GM18868 (cell line): ENCODE results near the gene TRIM62.

ENCODE experiments used
- ATAC-seq: cut with Tn5 transposase; IDR thresholded peaks from one replicate; pipeline ENCODE4 v1.9.1; 2021; ENCODE audit warnings: mild to moderate bottlenecking, moderate library complexity; ENCODE audit not compliant: unreplicated experiment

TRIM62 gene

DNA sequence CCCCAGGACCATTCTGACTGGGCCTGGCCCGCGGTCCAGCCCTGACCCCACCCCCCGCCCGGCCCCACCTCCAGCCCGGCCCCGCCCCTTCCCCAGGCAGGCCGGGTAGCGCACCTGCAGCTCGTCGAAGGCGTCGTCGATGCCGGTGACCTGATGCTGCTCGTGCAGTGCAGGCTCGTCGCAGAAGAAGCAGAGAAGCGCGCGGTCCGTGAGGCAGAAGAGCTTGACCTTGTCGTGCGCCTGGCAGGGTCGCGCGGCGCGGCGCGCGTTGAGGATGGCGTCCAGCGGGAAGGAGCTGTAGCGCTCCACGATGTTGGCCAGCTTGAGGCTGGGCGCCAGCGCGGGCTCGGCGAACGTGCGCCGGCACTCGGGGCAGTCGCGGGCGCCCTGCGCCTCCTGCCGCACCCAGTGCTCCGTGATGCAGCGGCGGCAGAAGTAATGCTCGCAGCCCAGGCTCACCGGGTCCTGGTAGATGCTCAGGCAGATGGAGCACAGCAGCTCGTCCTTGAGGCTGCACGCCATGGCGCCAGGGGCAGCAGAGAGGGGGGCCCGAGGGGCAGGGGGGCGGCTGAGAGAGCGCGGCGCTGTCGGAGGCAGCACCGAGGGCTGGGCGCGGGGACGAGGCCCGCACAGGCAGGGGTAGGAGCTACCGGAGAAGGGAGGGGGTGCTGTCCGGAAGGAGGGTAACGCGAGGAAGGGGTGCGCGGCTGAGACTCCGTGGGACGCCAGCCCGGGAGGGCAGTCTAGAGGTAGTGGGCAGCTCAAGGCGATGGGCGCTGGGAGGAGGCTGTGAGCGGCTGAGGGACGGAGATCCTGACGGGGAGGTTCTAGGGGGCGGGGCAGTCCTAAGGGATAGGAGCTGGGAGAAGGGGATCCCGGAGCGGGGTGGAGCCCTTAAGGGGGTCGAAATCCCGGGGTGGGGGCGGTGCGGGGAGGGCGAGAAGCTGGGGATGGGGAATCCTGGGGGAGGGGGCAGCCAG is 642 bp downstream of the TRIM62 start:
- ATAC-seq, result peak; percentile 63

DNA sequence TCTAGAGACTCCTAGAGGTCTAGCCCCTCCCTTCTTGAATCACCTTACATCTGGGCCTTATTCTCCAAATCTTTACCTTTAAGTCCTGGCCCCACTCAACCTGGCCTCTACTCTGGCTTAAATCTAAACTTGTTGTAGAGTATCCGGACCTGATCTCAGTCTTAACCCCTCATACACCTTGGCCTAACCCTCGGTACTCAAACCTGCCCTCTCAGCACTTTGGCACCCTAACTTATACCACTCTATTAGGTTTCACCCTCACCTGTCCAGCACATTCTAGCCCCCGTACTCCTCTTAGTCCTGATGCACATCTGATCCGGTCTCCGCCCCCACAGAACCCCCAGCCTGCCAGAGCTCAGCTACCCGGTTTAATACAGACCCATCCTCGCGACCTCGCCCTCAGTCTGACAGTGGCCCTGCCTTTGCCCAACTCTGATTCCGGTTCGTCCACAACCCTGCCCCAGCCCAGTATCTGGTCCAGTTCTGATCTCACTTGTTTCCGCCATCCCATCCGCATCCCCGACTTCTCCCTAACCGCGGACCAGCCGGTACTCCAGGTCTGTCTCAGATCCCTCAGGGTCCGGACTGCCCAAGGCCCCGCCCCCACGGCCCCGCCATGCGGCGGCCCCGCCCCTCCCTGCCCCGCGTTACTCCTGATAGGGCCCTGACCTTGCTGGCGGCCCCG is 1.5 kb downstream of the TRIM62 start:
- no peak for ATAC-seq

DNA sequence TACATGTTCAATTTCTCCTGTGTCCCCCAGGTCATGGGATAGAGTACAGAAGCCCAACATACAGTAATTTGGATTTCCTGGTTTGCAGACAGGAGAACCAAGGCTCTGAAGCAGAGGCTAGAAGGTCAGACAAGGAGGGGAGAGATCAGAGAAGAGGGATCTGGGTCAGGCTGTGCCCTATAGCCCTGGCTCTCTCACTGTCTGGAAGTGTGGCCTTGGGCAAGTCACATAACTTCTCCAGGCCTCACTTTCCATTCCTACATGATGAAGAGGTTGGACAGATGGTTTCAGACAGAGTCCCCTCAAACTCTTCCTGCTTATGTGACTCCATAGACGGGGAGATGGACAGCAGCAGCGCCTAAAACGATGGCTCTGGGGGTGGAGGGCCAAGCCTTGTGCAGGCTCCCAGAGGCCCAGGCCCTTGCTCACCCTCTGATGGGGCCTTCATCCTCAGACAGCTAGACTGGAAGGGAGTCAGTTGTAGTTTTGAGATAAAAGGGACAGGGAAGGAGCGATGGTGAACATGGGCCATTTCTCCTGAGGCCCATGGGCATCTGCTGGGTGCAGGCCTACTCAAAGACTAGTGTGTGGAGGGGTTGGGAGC is 2.9 kb downstream of the TRIM62 start:
- ATAC-seq, result no peak

DNA sequence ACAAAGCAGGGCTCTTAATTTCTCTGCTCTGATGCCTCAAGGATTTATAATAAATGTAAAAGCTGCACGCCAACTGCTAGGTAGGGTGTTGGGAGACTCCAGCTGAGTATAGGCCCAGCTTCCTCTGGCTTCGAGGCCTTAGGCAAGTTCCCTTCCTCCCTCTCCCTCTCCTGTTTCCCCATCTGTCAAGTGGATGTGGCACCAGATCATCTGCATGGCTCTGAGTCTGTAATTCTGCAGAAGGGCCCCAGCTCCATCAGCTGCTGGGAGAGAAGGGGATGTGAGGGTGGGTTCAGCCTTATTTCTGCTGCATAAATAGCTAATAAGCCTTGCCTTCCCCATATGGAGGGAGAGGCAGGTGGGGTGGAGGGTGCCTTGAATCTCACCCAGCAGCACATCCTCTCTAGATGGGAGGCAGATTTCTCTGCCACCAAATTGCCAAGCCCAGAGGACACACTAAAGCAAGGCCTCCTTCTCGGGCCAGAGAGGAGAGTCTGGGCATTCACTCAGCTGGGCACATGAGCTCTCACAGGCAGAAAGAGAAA is 3.8 kb downstream of the TRIM62 start:
- ATAC-seq, result no peak

DNA sequence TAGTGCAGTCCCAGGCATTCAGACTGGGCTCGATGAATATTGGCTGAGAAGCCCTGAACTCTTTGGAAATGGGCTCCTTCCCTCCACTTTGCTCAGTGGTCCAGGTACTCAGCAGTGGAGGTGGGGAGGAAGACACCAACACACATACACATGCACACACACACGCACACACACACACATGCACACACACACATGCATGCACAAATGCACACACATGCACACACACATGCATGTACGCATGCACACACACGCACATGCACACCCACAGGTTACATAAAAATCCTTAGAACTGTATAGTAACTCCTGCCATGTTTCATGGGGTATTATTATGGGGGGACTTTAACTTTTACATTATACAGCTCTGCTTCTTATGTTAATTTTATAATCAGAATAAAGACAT is 5.0 kb downstream of the TRIM62 start:
- ATAC-seq, result no peak

DNA sequence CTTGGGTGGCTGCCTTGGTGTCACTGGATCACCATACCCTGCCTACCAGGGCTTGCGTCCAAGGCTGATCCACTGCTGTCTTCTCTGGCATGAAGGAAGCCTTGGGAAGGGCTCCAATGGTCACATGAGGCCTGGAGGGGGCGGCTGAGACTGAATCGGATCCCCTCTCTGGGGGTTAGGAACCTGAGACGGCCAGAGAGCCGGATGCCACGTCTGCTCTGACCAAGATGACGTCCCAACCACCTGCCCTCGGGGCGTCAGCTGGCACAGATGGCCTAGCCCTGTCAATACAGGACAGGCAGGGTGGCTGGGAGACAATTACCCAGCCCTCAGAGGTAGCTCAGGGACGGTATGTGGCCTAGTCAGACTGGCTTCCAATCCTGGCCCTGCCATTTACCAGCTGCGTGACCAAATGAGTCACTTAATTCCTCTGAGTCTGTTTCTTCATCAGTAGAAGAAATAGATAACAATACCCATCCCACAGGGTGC is 5.4 kb downstream of the TRIM62 start:
- no peak for ATAC-seq

DNA sequence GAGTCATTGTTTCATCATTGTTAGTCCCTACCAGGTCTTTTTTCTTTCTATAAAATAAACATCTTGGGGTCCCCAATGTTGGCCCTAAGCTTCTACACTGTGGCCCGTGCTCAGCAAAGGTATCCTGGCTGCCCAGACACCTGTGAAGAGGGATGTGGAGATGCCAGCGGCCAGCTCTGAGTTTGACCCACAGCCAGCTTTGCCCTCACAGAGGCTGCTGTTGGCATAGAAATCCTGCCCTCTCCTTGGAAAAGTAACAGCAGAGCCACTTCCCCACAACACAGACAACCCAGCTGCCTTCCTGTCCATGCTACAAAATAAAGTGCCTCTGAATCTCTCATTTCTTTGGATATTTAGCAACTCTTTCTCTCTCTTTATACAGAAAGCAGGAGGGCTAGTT is 6.0 kb downstream of the TRIM62 start:
- no peak for ATAC-seq

DNA sequence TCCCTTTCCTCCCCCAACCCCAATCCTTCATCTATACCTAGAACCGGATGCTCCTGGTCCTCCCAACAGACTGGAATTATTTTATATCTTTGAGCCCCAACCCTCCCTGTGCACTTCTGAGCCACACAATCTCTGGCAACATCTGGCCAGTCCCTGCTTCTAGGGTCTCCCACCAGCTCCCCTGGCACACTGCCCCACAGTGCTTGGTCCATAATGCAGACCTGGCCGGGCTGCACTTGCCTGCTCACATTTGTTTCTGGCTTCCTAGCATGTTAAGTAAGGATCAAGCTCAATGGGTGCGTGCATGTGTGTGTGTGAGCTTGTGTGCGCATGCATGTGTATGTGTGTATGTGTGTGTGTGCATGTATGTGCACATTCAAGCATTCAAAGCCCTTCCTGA is 8.8 kb downstream of the TRIM62 start:
- no peak for ATAC-seq

DNA sequence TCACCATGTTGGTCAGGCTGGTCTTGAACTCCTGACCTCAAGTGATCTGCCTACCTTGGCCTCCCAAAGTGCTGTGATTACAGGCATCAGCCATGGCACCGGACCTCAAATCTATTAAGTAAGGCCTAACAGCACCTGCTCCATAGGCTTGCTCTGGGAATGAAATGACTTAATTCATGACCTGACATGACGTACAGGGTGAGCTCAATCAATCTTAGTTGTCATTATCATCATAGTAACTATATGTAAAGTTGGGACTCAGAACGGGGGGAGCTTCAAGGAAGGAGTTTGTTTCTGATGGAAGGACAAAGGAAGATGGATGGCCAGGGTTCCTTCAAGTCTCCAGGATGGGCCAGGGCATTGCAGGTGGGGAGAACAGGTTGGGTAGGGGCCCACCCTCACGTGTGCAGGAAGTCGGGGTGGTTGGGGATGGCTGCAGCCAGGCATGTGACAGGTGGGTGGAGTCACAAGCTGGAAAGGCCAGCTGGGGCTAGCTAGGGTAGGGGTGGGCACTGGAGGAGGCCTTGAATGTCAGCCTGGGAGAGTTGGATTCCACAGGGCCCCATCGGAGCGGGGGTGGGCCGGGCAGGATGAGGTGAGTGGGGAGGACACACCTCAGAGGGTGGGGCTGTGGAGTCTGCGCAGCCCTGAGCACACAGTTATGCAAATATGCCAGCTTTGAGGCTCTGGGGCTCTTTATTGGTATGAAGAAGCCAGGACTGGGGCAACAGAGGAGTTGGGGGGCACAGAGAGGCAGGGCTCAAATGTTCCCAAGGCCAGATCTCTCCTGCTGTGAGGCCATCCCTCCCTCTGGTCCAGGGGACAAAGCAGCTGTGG is 9.6 kb downstream of the TRIM62 start:
- no peak for ATAC-seq

DNA sequence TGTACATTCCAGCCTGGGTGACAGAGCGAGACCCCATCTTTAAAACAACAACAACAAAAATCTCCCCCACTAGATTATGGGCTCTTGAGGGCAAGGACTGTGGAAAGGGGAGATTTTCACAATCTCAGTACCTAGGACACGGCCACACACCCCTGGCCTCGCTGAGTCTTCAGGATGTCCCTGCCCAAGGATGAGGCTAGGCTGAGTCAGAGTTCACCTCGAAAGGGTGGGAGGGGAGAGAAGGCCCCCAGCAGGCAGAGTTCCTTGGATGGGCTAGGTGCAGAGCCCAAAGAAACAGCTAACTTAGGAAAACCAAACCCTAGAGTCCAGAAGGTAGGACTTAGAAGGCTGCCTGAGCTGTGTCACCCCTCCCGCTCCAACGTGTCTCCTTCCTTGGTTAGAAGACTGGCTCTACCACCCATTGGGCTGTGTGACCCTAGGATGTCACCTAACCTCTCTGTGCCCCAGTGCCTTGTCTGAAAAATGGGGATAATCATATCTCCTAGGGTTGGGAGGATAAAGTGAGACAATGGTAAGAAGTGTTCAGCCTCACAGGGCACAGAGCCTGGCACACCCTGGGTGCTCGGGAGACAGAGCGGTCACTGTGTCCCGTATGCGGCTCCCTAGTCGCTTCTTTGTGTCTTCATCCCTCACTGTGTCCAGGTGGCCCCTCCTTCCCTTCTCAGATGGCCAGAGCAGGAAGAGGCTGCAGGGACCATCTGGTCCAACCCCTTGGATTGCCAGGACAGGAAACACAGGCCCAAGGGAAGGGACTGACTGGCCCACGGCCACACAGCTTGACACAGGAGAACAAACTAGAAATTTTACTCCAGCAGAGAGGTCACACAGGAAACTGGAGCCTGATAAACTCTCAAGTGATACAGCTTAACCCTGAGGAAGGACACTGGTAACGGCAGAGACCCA is 11.2 kb downstream of the TRIM62 start:
- no peak for ATAC-seq

DNA sequence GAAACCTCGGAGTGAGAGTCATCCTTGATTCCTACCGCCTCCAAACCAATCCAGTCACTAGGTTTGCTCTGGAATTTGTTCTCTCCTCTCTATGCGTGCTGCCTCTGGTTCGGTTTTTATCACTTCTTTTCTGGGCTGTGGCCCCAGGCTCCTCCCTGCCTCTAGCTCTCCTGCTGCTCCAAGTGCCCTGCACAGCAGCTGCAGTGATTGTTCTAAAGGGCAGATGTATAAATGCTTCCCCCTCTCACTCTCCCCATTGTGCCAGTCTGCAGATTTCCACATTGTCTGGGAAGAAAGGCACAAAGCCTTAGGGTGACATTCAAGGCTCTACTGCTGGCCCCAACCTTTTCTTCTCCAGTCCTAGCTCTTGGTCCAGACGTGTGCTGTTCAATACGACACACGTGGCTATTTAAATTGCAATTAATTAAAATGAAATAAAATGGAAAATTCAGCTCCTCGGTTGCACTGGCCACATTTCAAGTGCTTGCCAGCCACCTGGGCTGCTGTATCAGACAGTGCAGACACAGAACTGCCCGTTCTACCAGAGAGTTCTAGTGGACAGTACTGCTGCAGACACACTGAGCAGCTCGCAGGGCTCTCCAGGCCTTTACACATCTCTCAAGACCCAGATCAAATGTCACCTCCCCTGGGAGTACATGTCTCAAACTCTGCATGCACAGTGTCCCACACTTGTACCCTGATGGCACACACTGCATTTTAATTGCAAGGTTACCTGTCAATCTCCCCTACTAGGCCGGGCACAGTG is 12.4 kb downstream of the TRIM62 start:
- ATAC-seq, result no peak

DNA sequence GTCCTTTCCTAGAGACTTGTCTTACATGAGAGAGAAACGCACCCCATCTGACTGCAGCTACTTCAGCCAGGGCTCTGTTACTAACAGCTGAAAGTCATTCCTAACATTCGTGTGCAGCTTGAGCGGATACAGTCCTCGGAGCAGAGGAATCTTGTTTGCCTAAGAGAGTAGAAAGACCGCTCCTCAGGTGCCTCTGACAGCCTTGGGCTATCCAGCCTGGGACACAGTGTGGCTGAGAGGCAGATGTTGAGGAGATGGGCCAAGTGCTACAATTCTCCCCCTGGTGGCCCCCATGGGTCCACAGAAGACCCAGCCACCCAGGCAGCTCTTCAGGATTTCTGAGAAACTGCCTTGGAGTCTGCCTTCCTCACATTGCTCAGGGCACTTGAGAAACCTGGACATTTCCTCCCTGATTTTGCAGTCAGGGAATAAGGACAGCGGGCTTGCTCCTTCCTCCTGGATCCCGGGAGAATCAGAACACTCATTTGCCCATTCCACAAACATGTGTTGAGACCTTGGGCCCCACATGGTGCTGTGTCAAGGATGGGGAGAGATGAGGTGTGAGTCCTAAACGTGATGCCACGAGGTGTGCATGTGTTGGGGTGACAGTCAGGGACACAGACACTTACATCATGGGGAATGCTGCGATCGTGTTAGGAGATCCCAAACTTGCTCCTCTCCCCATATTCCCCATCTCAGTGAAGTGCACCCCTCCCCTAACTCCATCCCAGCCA is 13.1 kb downstream of the TRIM62 start:
- no peak for ATAC-seq

DNA sequence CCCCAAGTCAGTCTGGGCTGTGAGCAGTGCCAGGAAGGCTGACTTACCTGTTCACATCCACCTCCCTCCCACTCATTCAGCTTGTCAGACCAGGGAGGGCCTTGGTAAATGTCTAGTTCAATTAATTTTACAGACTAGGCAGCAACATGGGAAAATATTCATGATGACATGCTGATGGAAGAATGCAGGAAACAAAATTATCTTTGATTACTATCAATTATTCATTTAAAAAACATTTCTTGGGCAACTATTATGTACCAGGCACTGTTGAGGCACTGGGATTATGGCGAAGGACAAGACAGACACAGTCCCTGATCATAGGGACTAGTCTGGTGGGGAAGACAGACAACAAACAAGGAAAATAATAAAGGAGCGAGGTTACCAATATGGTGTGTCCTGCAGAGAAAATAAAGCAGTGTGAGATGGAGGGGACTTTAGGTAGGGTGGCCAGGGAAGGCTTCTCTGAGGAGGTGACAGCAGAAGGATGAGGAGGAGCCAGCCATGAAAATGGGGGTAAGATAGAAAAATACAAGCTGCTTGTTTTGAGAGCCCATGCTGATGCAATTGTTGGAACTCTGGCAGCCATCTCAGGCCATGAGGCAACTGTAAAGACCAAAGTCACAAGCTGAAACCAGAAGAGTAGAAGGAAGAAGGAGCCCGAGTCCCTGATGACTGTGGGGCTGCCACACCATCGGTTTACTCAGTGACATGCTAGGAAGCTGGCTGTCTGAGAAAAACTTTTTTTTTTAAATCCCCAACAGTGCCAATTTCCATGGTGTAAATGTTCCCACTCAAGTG is 14.0 kb downstream of the TRIM62 start:
- ATAC-seq, result no peak

DNA sequence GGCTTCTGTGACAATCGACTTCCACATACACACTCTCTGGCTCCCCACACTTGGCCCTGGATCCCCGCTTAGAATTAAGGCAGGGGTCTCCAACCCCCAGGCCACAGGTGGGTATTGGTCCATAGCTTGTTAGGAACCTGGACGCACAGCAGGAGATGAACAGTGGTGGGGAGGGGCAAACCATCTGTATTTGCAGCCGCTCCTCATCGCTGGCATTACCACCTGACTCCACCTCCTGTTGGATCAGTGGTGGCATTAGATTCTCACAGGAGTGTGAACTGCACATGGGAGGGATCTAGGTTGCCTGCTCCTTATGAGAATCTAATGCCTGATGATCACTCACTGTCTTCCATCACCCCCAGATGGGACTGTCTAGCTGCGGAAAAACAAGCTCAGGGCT is 16.0 kb downstream of the TRIM62 start:
- ATAC-seq, result no peak

DNA sequence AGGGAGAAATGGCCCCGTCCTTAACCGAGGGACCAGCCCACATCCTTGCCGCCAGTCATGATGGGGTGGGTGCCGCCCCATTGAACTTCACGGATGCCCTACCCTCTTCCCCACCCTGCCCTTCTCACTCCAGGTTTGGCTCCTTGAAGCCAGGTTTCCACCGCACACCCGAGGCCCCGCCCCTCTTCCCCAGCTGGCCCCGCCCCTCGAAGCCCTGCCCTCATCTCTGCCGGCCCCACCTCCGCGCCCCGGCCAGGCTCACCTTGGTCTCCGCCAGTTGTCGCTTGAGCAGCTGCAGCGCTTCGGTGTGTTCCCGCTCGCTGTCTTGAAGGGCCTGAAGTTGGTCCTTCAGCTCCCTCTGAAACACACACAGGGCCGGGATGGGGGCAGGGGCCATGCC is 16.6 kb downstream of the TRIM62 start:
- no peak for ATAC-seq

DNA sequence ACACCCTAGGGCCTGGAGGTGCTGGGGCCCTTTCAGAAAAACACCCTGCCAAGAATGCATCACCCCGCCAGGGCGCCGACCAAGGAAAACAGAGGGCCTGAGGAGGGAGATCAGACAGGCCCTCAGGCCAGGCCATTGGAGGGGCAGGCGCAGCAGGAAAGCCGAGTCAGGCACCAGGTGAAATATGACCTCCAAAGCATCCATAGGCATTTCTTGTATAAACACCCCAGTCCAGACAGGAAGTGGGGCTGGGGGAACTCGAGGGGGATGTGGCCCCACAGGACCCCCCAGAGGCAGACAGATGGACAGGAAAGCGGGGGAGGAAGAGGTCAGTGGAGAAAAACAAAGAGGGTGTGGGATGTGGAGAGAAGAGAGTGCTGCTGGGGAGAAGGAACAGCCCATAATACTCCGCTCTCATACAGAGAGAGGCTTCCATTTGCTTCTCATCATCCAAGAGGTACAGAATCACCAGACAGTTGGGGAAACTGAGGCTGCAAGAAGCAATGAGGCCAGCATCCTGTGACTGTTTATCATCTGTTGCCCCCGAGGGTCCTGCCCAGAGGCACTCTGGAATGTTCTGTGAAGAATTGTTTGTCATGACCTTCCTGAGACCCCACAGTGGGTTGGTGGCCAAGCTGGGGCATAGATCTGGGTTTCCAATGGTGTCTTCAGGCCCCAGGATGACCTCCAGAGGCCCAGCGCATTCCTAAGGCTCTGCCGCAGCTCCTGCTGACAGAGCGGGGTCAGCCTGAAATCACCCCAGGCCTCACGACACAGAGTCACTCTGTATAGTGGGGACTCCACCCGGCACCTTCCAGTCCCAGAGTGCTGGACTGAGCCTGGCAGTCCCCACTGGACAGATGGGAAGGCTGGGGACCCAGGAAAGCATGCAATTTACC is 18.0 kb downstream of the TRIM62 start:
- no peak for ATAC-seq
